ENCODE results near the gene ZNF750.
"Not testable (repeated sequence)": the region's sequence is repeated elsewhere in the genome, so short reads cannot be mapped to it uniquely, and the experiment has no call there.

The ZNF750 gene

GRCh38 chr17:82790391-82790790 is 49.4 kb downstream of the ZNF750 start:
- DNase-seq: no peak

GRCh38 chr17:82789806-82790205 is 50.0 kb downstream of the ZNF750 start:
- DNase-seq: no peak

DNA sequence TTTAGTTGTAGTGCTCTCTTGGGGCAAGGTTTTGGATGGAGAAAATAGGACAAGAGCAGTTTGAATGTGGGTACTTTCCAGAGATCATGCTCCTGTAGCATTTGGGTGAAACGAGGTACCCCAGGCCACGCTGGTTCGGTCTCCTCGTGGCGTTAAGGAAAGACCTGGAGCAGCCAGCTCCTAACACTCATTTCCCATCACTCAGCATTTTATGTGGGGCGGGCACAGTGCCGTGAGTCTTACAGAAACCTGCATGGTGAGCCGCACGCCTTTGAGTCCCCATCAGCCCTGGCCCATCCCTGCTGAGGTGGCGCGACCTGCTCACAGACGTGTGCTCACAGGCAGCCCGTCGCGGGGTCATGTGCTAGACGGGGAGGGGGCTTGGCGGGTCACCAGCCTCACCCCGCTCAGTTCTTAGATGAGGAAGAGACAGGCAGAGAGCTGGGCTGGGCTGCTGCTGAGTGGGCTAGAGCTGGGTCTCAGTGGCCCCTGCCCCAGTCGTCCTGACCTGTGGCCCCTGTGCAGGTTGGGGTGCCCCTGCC is 50.7 kb downstream of the ZNF750 start:
- peak; percentile 15 for DNase-seq

DNA sequence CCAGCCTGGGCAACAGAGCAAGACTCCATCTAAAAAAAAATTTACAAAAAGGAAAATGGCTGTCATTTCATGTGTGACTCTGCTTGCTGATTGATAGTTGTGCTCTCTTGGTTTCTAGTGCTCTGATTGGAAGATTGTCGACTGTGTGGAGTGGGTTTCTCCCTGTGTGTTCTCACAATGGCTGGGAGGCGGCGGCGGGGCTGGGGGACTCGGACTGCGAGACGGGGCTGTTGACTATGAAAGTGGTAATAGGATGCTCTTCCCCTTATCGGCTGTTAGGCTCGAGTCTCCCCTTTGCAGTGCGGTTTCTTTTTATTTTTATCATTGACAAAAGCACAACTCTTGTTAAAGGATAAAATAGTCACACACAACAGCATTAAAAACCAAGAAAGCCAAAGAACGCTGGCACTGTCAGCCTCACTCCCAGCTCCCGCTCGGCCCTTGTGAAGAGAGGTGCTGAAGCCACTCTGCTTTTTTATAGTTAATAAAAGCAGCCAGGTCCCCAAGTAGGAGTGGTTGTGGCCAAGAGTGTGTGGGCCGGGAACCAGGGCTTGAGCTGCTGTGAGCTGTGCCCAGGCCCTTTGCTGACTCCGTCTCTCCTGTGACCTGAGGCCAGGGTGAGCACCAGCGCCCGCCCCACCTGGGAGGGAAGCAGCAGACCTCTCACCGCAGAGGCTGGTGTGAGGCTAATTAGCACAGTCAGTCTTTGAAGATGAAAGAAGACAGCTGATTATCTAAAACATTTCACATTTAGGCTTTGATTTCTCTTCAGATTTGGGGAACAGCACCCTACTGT is 51.4 kb downstream of the ZNF750 start:
- peak; percentile 14 for DNase-seq

DNA sequence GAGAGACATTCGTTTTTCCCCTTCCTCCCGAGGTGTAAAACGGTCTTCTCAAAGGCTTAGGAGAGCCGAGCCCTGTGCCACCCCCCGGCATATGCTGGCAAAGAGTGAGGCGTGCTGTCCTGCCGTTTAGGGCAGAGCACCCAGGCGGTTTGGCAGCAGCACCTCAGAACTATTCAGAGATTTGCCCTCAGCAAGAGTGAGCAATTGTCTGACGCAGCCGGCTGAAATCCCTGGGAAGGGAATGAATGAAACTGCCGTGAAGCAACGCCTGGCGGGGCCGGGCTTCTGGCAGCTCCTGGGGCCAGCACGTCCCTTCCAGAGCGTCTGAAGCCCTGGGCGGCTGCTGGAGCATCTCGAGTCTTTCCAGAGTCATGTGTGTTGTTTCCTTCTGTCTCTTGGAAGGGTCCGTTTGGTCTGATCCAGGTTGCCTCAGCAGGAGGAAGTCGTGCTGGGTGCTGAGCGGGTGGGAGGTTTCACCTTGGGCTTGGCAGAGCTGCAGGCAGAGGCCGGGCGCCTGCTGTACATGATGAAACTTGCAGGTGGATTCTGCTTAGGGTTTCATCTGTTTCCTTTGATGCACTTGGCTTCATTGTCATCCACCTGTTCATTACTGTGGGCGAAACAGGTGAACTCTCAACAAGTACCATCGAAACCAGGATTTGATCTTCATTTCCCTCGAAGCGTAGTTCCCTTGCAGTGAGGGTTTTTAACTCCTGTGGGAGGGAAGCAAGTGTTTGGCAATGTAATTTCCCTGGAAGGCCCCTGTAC is 52.6 kb downstream of the ZNF750 start:
- DNase-seq: peak; percentile 83

GRCh38 chr17:82786427-82786826 is 53.4 kb downstream of the ZNF750 start:
- DNase-seq: no peak

GRCh38 chr17:82785581-82785980 is 54.2 kb downstream of the ZNF750 start:
- DNase-seq: not testable (repeated sequence)

DNA sequence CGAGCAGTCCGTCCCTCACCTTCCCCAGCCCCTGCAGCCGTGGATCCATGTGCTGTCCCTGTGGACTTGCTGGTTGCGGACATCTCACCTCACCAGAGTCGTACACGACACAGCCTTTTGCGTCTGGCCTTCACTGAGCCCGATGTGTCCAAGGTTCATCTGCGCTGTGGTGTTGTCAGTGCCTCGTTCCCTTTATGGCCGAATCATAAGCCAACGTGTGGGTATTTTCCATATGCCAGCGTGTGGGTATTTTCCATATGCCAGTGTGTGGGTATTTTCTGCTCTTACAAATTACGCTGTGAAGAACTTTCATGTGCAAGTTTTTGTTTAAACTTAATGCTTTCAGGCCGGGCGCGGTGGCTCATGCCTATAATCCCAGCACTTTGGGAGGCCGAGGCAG is 56.3 kb downstream of the ZNF750 start:
- no peak for DNase-seq

GRCh38 chr17:82782657-82783207 is 57.1 kb downstream of the ZNF750 start:
- no peak for DNase-seq

DNA sequence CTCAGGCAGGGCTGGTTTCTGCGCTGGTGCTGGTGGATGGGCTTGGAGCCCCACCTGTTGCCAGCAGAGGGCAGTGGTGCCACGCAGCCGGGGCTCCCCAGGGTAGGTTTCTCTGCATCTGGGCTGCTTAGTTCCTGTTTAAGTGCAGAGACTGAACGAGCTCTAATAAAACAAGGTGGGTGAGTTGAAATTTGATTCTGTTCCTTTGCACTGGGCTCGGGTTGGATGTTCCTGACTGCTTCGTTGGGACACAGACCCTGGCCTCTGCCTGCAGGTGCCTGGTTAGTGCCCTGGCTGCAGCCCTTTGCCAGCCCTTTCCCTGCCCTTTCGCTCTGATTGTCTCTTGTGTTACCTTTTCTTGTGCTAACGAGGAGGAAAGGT is 57.9 kb downstream of the ZNF750 start:
- peak; percentile 75 for DNase-seq

GRCh38 chr17:82780971-82781893 is 58.6 kb downstream of the ZNF750 start:
- DNase-seq: no peak

DNA sequence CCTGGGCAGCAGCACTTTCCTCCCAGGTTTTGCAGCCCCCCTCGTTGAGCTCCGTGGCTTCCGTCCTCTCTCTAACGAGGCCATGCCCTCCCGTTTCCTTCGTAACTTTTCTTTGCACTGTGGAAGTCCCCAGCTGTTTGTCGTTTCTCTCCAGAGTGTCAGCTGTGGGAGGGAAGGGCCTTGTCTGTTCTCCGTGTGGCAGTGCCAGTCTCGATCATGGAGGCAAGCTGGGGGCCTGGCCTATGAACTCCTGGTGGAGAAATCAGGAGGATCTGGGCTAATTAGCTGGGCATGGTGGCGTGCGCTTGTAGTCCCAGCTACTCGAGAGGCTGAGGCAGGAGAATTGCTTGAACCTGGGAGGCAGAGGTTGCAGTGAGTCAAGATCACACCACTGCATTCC is 59.6 kb downstream of the ZNF750 start:
- no peak for DNase-seq

GRCh38 chr17:82779541-82779940 is 60.3 kb downstream of the ZNF750 start:
- no peak for DNase-seq

Measured in DMS79 treated with DMSO at 0.1 percent for 48 hours (cell line).